ENCODE data around the gene AP1S3.

AP1S3 gene

DNA sequence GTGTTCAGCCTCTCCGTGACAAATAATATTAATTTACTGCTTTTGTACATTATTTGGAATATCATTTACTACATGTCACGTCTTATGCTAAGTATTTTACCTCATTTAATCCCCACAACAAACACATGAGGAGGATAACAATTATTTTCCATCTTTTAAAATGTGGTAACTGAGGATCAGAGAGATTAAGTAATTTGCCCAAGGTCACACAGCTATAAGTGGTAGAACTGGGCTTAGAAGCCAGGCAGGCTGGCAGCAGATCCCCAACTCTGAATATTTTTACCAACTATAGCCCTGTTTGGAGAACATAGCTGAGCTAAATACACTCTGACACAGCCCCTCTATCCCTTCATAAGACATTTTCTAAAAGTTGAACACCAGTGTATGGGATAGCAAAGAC, 24.1 kb downstream of the AP1S3 start:
- TF ChIP-seq FOXP2 (optimal IDR thresholded peaks at IDR 0.05; ENCODE audit: borderline replicate concordance, extremely low read depth, extremely low read length, insufficient read depth) (no peak), SIN3A (IDR thresholded peaks at IDR 0.05; ENCODE audit: borderline replicate concordance, insufficient read depth, low read length) (no peak), POLR2AphosphoS5 (IDR thresholded peaks at IDR 0.05; ENCODE audit: low read depth, low read length) (no peak), TAF1 (IDR thresholded peaks at IDR 0.05; ENCODE audit: borderline replicate concordance, insufficient read depth, low read length) (no peak)
- TF ChIP-seq, protein P1, sequence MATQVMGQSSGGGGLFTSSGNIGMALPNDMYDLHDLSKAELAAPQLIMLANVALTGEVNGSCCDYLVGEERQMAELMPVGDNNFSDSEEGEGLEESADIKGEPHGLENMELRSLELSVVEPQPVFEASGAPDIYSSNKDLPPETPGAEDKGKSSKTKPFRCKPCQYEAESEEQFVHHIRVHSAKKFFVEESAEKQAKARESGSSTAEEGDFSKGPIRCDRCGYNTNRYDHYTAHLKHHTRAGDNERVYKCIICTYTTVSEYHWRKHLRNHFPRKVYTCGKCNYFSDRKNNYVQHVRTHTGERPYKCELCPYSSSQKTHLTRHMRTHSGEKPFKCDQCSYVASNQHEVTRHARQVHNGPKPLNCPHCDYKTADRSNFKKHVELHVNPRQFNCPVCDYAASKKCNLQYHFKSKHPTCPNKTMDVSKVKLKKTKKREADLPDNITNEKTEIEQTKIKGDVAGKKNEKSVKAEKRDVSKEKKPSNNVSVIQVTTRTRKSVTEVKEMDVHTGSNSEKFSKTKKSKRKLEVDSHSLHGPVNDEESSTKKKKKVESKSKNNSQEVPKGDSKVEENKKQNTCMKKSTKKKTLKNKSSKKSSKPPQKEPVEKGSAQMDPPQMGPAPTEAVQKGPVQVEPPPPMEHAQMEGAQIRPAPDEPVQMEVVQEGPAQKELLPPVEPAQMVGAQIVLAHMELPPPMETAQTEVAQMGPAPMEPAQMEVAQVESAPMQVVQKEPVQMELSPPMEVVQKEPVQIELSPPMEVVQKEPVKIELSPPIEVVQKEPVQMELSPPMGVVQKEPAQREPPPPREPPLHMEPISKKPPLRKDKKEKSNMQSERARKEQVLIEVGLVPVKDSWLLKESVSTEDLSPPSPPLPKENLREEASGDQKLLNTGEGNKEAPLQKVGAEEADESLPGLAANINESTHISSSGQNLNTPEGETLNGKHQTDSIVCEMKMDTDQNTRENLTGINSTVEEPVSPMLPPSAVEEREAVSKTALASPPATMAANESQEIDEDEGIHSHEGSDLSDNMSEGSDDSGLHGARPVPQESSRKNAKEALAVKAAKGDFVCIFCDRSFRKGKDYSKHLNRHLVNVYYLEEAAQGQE (IDR thresholded peaks at IDR 0.05; ENCODE audit: insufficient read depth in 1 of 2, low read depth in 2 of 2, low read length in 2 of 2) = no peak

DNA sequence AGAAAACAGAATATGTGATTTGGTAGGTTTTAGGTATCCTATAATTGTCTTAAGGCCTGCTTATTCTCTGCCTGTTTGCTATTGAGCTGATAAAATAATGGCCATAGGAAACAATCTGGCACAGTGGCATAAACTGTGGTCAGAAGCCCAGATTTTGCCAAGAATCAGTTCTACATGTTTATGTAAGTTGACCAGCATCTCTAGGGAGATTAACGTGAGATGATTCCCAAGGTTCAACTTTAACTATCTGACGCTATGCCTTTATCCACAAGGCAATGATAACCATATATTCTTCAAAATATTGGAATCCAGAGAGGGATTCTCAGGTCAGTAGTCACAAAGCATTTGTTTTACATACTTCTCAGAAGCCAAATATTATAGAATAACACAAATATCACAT, 25.6 kb downstream of the AP1S3 start:
- TF ChIP-seq FOXP2 (optimal IDR thresholded peaks at IDR 0.05; ENCODE audit: borderline replicate concordance, extremely low read depth, extremely low read length, insufficient read depth) (no peak), SIN3A (IDR thresholded peaks at IDR 0.05; ENCODE audit: borderline replicate concordance, insufficient read depth, low read length) (no peak), POLR2AphosphoS5 (IDR thresholded peaks at IDR 0.05; ENCODE audit: low read depth, low read length) (no peak), TAF1 (IDR thresholded peaks at IDR 0.05; ENCODE audit: borderline replicate concordance, insufficient read depth, low read length) (no peak)
- TF ChIP-seq, protein P1 (IDR thresholded peaks at IDR 0.05; ENCODE audit: insufficient read depth in 1 of 2, low read depth in 2 of 2, low read length in 2 of 2) = no peak

DNA sequence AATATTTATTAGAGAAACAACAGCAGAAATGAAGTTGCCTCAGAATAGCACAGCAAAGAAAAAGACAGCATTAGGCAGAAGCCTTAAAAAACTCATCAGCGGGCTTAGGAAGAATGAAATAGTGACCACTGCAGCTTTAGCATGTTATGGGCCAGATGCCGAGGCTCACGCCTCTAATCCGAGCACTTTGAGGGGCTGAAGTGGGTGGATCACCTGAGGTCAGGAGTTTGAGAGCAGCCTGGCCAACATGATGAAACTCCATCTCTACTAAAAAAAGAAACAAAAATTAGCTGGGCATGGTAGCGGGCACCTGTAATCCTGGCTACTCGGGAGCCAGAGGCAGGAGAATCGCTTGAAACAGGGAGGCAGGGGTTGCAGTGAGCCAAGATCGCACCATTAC, 32.4 kb downstream of the AP1S3 start:
- TF ChIP-seq POLR2AphosphoS5 (IDR thresholded peaks at IDR 0.05; ENCODE audit: low read depth, low read length) (no peak), SIN3A (IDR thresholded peaks at IDR 0.05; ENCODE audit: borderline replicate concordance, insufficient read depth, low read length) (no peak), FOXP2 (optimal IDR thresholded peaks at IDR 0.05; ENCODE audit: borderline replicate concordance, extremely low read depth, extremely low read length, insufficient read depth) (no peak), TAF1 (IDR thresholded peaks at IDR 0.05; ENCODE audit: borderline replicate concordance, insufficient read depth, low read length) (no peak)
- TF ChIP-seq, protein P1 (IDR thresholded peaks at IDR 0.05; ENCODE audit: insufficient read depth in 1 of 2, low read depth in 2 of 2, low read length in 2 of 2) = no peak

DNA sequence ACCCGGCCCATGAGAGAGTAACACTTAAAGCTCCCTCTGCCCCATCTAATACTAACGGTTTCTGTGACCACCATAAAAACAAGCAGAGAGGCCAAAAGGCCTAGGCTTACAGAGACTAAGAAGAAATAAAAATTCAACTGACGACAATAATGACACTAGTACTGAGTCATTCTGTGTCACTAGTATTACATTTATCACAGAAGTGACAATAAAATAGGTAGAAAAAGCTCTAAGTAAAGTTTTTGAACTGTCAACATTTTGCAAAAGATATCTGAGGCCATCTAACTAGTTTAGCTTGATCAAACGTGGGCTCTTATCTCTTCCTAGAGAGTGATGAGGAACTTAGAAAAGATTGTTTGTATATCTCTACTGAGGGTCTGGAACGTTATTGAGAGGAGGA, 35.6 kb downstream of the AP1S3 start:
- TF ChIP-seq TAF1 (IDR thresholded peaks at IDR 0.05; ENCODE audit: borderline replicate concordance, insufficient read depth, low read length) (no peak), SIN3A (IDR thresholded peaks at IDR 0.05; ENCODE audit: borderline replicate concordance, insufficient read depth, low read length) (no peak), FOXP2 (optimal IDR thresholded peaks at IDR 0.05; ENCODE audit: borderline replicate concordance, extremely low read depth, extremely low read length, insufficient read depth) (no peak), POLR2AphosphoS5 (IDR thresholded peaks at IDR 0.05; ENCODE audit: low read depth, low read length) (no peak)
- TF ChIP-seq, protein P1 (IDR thresholded peaks at IDR 0.05; ENCODE audit: insufficient read depth in 1 of 2, low read depth in 2 of 2, low read length in 2 of 2) = no peak

DNA sequence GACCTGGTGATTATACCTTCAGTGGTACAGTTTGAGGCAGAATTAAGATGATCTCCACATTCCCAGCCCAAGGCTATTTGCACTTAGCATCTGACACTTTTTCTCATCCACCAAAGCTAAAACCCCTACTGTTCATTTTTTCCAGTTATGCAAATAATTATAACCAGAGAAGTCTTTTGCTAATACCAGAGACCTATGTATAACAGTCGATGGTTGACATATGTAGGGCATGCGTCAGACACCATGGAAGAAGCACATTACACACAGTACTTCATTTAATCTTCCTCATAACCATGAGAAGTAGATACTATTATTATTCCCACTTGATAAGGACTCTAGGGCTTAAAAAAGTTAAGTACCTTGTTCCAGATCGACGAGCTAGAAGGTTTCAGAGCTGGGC, 36.5 kb downstream of the AP1S3 start:
- TF ChIP-seq, protein P1 (IDR thresholded peaks at IDR 0.05; ENCODE audit: insufficient read depth in 1 of 2, low read depth in 2 of 2, low read length in 2 of 2) = no peak
- no peak for TF ChIP-seq SIN3A (IDR thresholded peaks at IDR 0.05; ENCODE audit: borderline replicate concordance, insufficient read depth, low read length)
- TF ChIP-seq POLR2AphosphoS5 (IDR thresholded peaks at IDR 0.05; ENCODE audit: low read depth, low read length) = no peak
- no peak for TF ChIP-seq FOXP2 (optimal IDR thresholded peaks at IDR 0.05; ENCODE audit: borderline replicate concordance, extremely low read depth, extremely low read length, insufficient read depth)
- no peak for TF ChIP-seq TAF1 (IDR thresholded peaks at IDR 0.05; ENCODE audit: borderline replicate concordance, insufficient read depth, low read length)

Data from PFSK-1 (cell line).